ENCODE data around the gene STRA6.

STRA6 gene

GRCh38 chr15:74234598-74234875 lies 31.9 kb upstream of the STRA6 start:
- Histone ChIP-seq H3K4me1 (ENCODE audit: insufficient read depth, low read length, poor library complexity, severe bottlenecking) (peaks cover 10% of the 10 kb centered on the region), H3K9me2 (replicated peaks; ENCODE audit: low read depth, low read length) (no peaks in the 10 kb centered on the region), H4K20me1 (ENCODE audit: insufficient read depth, low read length, poor library complexity, severe bottlenecking) (no peaks in the 10 kb centered on the region), H3K27me3 (ENCODE audit: insufficient read depth, low read length, poor library complexity, severe bottlenecking) (no peaks in the 10 kb centered on the region), H3K4me3 (ENCODE audit: low read length, poor library complexity, severe bottlenecking) (no peak overlapping the region), H2AFZ (ENCODE audit: low read length) (no peak overlapping the region), H3F3A (ENCODE audit: low read depth) (no peaks in the 10 kb centered on the region), H3K9me3 (ENCODE audit: insufficient read depth, low read depth, low read length) (no peaks in the 10 kb centered on the region), H3K4me2 (ENCODE audit: low read depth, low read length, poor library complexity, severe bottlenecking) (no peak overlapping the region), H3K36me3 (ENCODE audit: insufficient read depth, low read length) (no peaks in the 10 kb centered on the region), H3K9ac (ENCODE audit: low read depth, low read length, poor library complexity, severe bottlenecking) (no peak overlapping the region), H3K79me2 (ENCODE audit: insufficient read depth, low read length) (no peaks in the 10 kb centered on the region)
- TF ChIP-seq CTCF (conservative IDR thresholded peaks at IDR 0.05; ENCODE audit: low read length) (no peak), EZH2phosphoT487 (IDR thresholded peaks at IDR 0.05; ENCODE audit: borderline replicate concordance) (no peak)

- Histone ChIP-seq H3K4me2 (ENCODE audit: low read depth, low read length, poor library complexity, severe bottlenecking) (no peak overlapping the region), H3K4me1 (ENCODE audit: insufficient read depth, low read length, poor library complexity, severe bottlenecking) (peaks cover 6% of the 10 kb centered on the region), H3K4me3 (ENCODE audit: low read length, poor library complexity, severe bottlenecking) (no peak overlapping the region), H2AFZ (ENCODE audit: low read length) (no peak overlapping the region), H3K27me3 (ENCODE audit: insufficient read depth, low read length, poor library complexity, severe bottlenecking) (no peaks in the 10 kb centered on the region), H3K36me3 (ENCODE audit: insufficient read depth, low read length) (no peaks in the 10 kb centered on the region), H3K79me2 (ENCODE audit: insufficient read depth, low read length) (no peaks in the 10 kb centered on the region), H3F3A (ENCODE audit: low read depth) (no peaks in the 10 kb centered on the region), H4K20me1 (ENCODE audit: insufficient read depth, low read length, poor library complexity, severe bottlenecking) (no peaks in the 10 kb centered on the region), H3K9ac (ENCODE audit: low read depth, low read length, poor library complexity, severe bottlenecking) (no peak overlapping the region), H3K9me3 (ENCODE audit: insufficient read depth, low read depth, low read length) (no peaks in the 10 kb centered on the region), H3K9me2 (replicated peaks; ENCODE audit: low read depth, low read length) (no peaks in the 10 kb centered on the region)
- no peak for TF ChIP-seq EZH2phosphoT487 (IDR thresholded peaks at IDR 0.05; ENCODE audit: borderline replicate concordance)
- no peak for TF ChIP-seq CTCF (conservative IDR thresholded peaks at IDR 0.05; ENCODE audit: low read length)
Observed at GRCh38 chr15:74233851-74234597, 31.4 kb upstream of the STRA6 start.

- H4K20me1 ChIP-seq (ENCODE audit: insufficient read depth, low read length, poor library complexity, severe bottlenecking) = no peaks in the 10 kb centered on the region
Observed at GRCh38 chr15:74233373-74233772, 30.8 kb upstream of the STRA6 start.

More at GRCh38 chr15:74233373-74233772, 30.8 kb upstream of the STRA6 start:
- Histone ChIP-seq H3K4me3 (ENCODE audit: low read length, poor library complexity, severe bottlenecking) (no peak overlapping the region), H3K79me2 (ENCODE audit: insufficient read depth, low read length) (no peaks in the 10 kb centered on the region), H3K9me2 (replicated peaks; ENCODE audit: low read depth, low read length) (no peaks in the 10 kb centered on the region), H3K4me2 (ENCODE audit: low read depth, low read length, poor library complexity, severe bottlenecking) (no peak overlapping the region), H3K9me3 (ENCODE audit: insufficient read depth, low read depth, low read length) (no peaks in the 10 kb centered on the region), H2AFZ (ENCODE audit: low read length) (no peak overlapping the region), H3F3A (ENCODE audit: low read depth) (no peaks in the 10 kb centered on the region), H3K36me3 (ENCODE audit: insufficient read depth, low read length) (no peaks in the 10 kb centered on the region), H3K4me1 (ENCODE audit: insufficient read depth, low read length, poor library complexity, severe bottlenecking) (peaks cover 6% of the 10 kb centered on the region), H3K27me3 (ENCODE audit: insufficient read depth, low read length, poor library complexity, severe bottlenecking) (no peaks in the 10 kb centered on the region), H3K9ac (ENCODE audit: low read depth, low read length, poor library complexity, severe bottlenecking) (no peak overlapping the region)
- no peak for TF ChIP-seq EZH2phosphoT487 (IDR thresholded peaks at IDR 0.05; ENCODE audit: borderline replicate concordance)
- TF ChIP-seq CTCF (conservative IDR thresholded peaks at IDR 0.05; ENCODE audit: low read length) = no peak
